SK-N-SH (cell line): ENCODE data around the gene MMS19. TPM values are rescaled to one million over a fixed set of nuclear protein-coding genes. Genes with fewer than 3 reads are reported as not detected.

Source experiments
- CTCF ChIA-PET: fragments of 300-600, 350-600 bp; formaldehyde crosslinking; extraction: SDS; loops from one replicate; lab custom pipeline; 2021; lab: Yijun Ruan, JAX
- POLR2A ChIA-PET: fragments of 350-600 bp; sonication (Branson Sonifier 250); formaldehyde crosslinking; extraction: SDS; loops from one replicate; lab custom pipeline; 2020; ENCODE audit warnings: antibody characterized with exemption, inconsistent platforms; lab: Yijun Ruan, JAX
- DNase-seq: peaks from one replicate; pipeline ENCODE4 v3.0.0; 2012
- H2AFZ ChIP-seq: fragments of 200-600 bp; sonication (generic); 2 replicates; pipeline ENCODE4 v1.8.1; 2016; ENCODE audit warnings: antibody characterized with exemption, mild to moderate bottlenecking, low read depth
- H3F3A ChIP-seq: fragments of 200-600 bp; sonication (generic); replicated peaks from 2 replicates; pipeline ENCODE3; 2016; ENCODE audit warnings: antibody characterized with exemption, mild to moderate bottlenecking; ENCODE audit not compliant: insufficient read depth
- H3K27ac ChIP-seq, 2 experiments: fragments of 200-500 bp in 1 of 2; fragments of 200-600 bp in 1 of 2; sonication (Bioruptor generic) in 1 of 2; sonication (generic), shearing (Covaris generic) in 1 of 2; 2 replicates each; pipeline versions ENCODE4 v1.5.1 to v1.6.1; 2014 to 2016; ENCODE audit warnings: low read depth in 2 of 2, inconsistent platforms in 1 of 2, low read length in 1 of 2, mild to moderate bottlenecking in 1 of 2, mixed read lengths in 1 of 2
- H3K27me3 ChIP-seq: fragments of 200-600 bp; sonication (generic), shearing (Covaris generic); 2 replicates; pipeline ENCODE4 v1.6.1; 2016; ENCODE audit warnings: mixed run types; ENCODE audit not compliant: insufficient read depth
- H3K36me3 ChIP-seq, 2 experiments: fragments of 200-500 bp in 1 of 2; fragments of 200-600 bp in 1 of 2; sonication (Bioruptor generic) in 1 of 2; sonication (generic) in 1 of 2; replicated peaks in 1 of 2; 2 replicates each; pipeline versions ENCODE3 to v1.5.1; 2014 to 2016; ENCODE audit warnings: low read length in 1 of 2, mild to moderate bottlenecking in 1 of 2; ENCODE audit not compliant: insufficient read depth in 2 of 2, control insufficient read depth in 1 of 2
- H3K4me1 ChIP-seq, 2 experiments: fragments of 200-500 bp in 1 of 2; fragments of 200-600 bp in 1 of 2; sonication (Bioruptor generic) in 1 of 2; sonication (generic), shearing (Covaris generic) in 1 of 2; 2 replicates each; pipeline versions ENCODE4 v1.5.1 to v1.6.1; 2014 to 2016; ENCODE audit warnings: low read depth in 1 of 2, low read length in 1 of 2, mixed run types in 1 of 2; ENCODE audit not compliant: insufficient read depth in 2 of 2, control insufficient read depth in 1 of 2
- H3K4me2 ChIP-seq: fragments of 200-600 bp; sonication (generic), shearing (Covaris generic); 2 replicates; pipeline ENCODE4 v1.6.1; 2017; ENCODE audit warnings: mixed run types
- H3K4me3 ChIP-seq, 2 experiments: fragments of 200-500 bp in 1 of 2; fragments of 200-600 bp in 1 of 2; sonication (Bioruptor generic) in 1 of 2; sonication (generic), shearing (Covaris generic) in 1 of 2; 2 replicates each; pipeline versions ENCODE4 v1.5.1 to v1.8.1; 2014 to 2016; ENCODE audit warnings: low read depth in 2 of 2, inconsistent platforms in 1 of 2, low read length in 1 of 2, mild to moderate bottlenecking in 1 of 2, mixed read lengths in 1 of 2, moderate library complexity in 1 of 2
- H3K79me2 ChIP-seq: fragments of 200-600 bp; sonication (generic); 2 replicates; pipeline ENCODE4 v1.8.1; 2017; ENCODE audit warnings: mild to moderate bottlenecking; ENCODE audit not compliant: insufficient read depth
- H3K9ac ChIP-seq: fragments of 200-600 bp; sonication (generic); 2 replicates; pipeline ENCODE4 v1.6.1; 2017; ENCODE audit warnings: mixed run types
- H3K9me2 ChIP-seq: fragments of 200-600 bp; sonication (generic); 2 replicates; pipeline ENCODE4 v1.6.1; 2017; ENCODE audit warnings: mixed run types
- H3K9me3 ChIP-seq: fragments of 200-600 bp; sonication (generic); 2 replicates; pipeline ENCODE4 v1.6.1; 2017; ENCODE audit warnings: mixed run types, mild to moderate bottlenecking, moderate library complexity
- H4K20me1 ChIP-seq: fragments of 200-600 bp; sonication (generic); 2 replicates; pipeline ENCODE4 v1.6.1; 2017; ENCODE audit warnings: mild to moderate bottlenecking, mixed run types; ENCODE audit not compliant: insufficient read depth
- ELF1 ChIP-seq: IDR thresholded peaks from 2 replicates; pipeline ENCODE4 v1.4.0; 2012
- EP300 ChIP-seq, 2 experiments: IDR thresholded peaks; 2 replicates each; pipeline versions ENCODE4 v1.4.0 to v1.6.1; 2012; ENCODE audit warnings: borderline replicate concordance in 1 of 2, low read depth in 1 of 2, low read length in 1 of 2
- MEF2A ChIP-seq: IDR thresholded peaks from 2 replicates; pipeline ENCODE4 v1.4.0; 2012; ENCODE audit warnings: low read depth, borderline replicate concordance
- NRF1 ChIP-seq: IDR thresholded peaks from 2 replicates; pipeline ENCODE4 v1.6.1; 2012; ENCODE audit warnings: low read depth, mild to moderate bottlenecking, low read length
- POLR2AphosphoS5 ChIP-seq: IDR thresholded peaks from 2 replicates; pipeline ENCODE4 v1.6.1; 2012; ENCODE audit warnings: low read depth, low read length
- RAD21 ChIP-seq: IDR thresholded peaks from 2 replicates; pipeline ENCODE4 v1.6.1; 2012; ENCODE audit warnings: mild to moderate bottlenecking, low read length
- RFX5 ChIP-seq: IDR thresholded peaks from 2 replicates; pipeline ENCODE4 v1.6.1; 2012; ENCODE audit warnings: mild to moderate bottlenecking, improper control_type of control experiment, low read length
- SMC3 ChIP-seq: IDR thresholded peaks from 2 replicates; pipeline ENCODE4 v1.6.1; 2012; ENCODE audit warnings: low read depth, low read length, improper control_type of control experiment
- TCF12 ChIP-seq: IDR thresholded peaks from 2 replicates; pipeline ENCODE4 v1.4.0; 2012
- WGBS: methylation state at CpG from one replicate; pipeline ENCODE4 v1.1.6; 2017; ENCODE audit warnings: low lambda C conversion rate; 5-methylcytosine and 5-hydroxymethylcytosine counted together
- polyA plus RNA-seq, 3 experiments: library from polyadenylated mRNA; depleted of rRNA; stranded (reverse); fragments of >200 nt; gene quantifications; 2 replicates each; pipeline ENCODE4 v1.2.3, GENCODE V29; 2012
- TF ChIP-seq, protein P1 (sequence below): IDR thresholded peaks from 2 replicates; pipeline ENCODE4 v1.6.1; 2012; ENCODE audit warnings: mild to moderate bottlenecking, low read depth, low read length, moderate library complexity
- TF ChIP-seq, protein P2 (sequence below): fragments of 150-350 bp; IDR thresholded peaks from 2 replicates; pipeline ENCODE4 v1.6.1; 2017; ENCODE audit warnings: antibody characterized with exemption, low read length, low read depth, borderline replicate concordance
- TF ChIP-seq, protein P3 (sequence below): IDR thresholded peaks from 2 replicates; pipeline ENCODE4; 2012

The MMS19 gene
- polyA plus RNA-seq, 1 of the 3 experiments (the other 2 are of a cell fraction) = 56.9 TPM

GRCh38 chr10:97498076-97498840, at the start of gene MMS19 (continued):
- peak; percentile 53; the same call in 1 of the 2 replicates for TF ChIP-seq RFX5
- TF ChIP-seq POLR2AphosphoS5 = peak; percentile 64; the same call in 1 of the 2 replicates
- TF ChIP-seq, protein P1, sequence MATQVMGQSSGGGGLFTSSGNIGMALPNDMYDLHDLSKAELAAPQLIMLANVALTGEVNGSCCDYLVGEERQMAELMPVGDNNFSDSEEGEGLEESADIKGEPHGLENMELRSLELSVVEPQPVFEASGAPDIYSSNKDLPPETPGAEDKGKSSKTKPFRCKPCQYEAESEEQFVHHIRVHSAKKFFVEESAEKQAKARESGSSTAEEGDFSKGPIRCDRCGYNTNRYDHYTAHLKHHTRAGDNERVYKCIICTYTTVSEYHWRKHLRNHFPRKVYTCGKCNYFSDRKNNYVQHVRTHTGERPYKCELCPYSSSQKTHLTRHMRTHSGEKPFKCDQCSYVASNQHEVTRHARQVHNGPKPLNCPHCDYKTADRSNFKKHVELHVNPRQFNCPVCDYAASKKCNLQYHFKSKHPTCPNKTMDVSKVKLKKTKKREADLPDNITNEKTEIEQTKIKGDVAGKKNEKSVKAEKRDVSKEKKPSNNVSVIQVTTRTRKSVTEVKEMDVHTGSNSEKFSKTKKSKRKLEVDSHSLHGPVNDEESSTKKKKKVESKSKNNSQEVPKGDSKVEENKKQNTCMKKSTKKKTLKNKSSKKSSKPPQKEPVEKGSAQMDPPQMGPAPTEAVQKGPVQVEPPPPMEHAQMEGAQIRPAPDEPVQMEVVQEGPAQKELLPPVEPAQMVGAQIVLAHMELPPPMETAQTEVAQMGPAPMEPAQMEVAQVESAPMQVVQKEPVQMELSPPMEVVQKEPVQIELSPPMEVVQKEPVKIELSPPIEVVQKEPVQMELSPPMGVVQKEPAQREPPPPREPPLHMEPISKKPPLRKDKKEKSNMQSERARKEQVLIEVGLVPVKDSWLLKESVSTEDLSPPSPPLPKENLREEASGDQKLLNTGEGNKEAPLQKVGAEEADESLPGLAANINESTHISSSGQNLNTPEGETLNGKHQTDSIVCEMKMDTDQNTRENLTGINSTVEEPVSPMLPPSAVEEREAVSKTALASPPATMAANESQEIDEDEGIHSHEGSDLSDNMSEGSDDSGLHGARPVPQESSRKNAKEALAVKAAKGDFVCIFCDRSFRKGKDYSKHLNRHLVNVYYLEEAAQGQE = no peak
- TF ChIP-seq NRF1 = peak; percentile 85
- no peak for TF ChIP-seq TCF12
- no peak for TF ChIP-seq SMC3
- TF ChIP-seq RAD21 = no peak
- TF ChIP-seq EP300 (IDR thresholded peaks at IDR 0.05; ENCODE audit: borderline replicate concordance in 1 of 2, low read depth in 1 of 2, low read length in 1 of 2) = no peak
- TF ChIP-seq, protein P2, sequence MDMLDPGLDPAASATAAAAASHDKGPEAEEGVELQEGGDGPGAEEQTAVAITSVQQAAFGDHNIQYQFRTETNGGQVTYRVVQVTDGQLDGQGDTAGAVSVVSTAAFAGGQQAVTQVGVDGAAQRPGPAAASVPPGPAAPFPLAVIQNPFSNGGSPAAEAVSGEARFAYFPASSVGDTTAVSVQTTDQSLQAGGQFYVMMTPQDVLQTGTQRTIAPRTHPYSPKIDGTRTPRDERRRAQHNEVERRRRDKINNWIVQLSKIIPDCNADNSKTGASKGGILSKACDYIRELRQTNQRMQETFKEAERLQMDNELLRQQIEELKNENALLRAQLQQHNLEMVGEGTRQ = peak; percentile 57
- no peak for TF ChIP-seq ELF1
- TF ChIP-seq, protein P3, sequence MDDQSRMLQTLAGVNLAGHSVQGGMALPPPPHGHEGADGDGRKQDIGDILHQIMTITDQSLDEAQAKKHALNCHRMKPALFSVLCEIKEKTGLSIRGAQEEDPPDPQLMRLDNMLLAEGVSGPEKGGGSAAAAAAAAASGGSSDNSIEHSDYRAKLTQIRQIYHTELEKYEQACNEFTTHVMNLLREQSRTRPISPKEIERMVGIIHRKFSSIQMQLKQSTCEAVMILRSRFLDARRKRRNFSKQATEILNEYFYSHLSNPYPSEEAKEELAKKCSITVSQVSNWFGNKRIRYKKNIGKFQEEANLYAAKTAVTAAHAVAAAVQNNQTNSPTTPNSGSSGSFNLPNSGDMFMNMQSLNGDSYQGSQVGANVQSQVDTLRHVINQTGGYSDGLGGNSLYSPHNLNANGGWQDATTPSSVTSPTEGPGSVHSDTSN = no peak; the same call in 1 of the 2 replicates

DNA sequence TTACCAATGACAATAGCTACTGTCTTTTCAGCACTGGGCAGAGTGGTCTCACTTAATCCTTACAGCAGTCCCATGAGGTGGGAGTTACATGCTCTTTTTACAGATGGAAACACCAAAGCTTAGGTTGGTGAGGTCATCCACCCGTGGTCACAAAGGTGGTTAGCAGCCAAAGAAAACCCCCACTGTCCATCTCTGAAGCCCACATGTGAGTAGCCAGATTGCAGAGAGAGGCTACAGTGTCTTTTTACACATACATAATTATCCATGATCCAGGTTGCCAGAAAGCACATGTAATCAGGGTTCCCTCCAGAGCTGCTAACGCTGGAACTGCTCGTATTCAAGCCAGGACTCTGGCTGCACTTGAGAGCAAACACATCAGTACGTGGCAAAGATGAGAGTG, 49.7 kb upstream of the MMS19 start:
- Histone ChIP-seq H3K9ac (no peak overlapping the region), H2AFZ (no peak overlapping the region), H3K27ac (no peak overlapping the region; a peak in 1 of 4 replicates), H3K4me2 (no peak overlapping the region), H3K9me3 (no peaks in the 10 kb centered on the region), H3K27me3 (no peaks in the 10 kb centered on the region), H3K36me3 (no peaks in the 10 kb centered on the region), H3K4me3 (no peak overlapping the region), H3K79me2 (peaks cover 48% of the 10 kb centered on the region), H3K4me1 (peaks cover 27 to 30% of the 10 kb centered on the region in 2 experiments; a peak in 3 of 4 replicates), H3F3A (peaks cover 13% of the 10 kb centered on the region), H3K9me2 (no peaks in the 10 kb centered on the region), H4K20me1 (no peaks in the 10 kb centered on the region)
- WGBS = 90% methylated on average over 3 of the region's 4 CpGs
- TF ChIP-seq TCF12 (0 out of 2 replicates have a peak, but pooled peaks have one; percentile 5), MEF2A (no peak)
- no peak for DNase-seq
- ChIA-PET POLR2A (no interaction called here), CTCF (interaction anchor here (0.5 to 8.4 kb wide), 7 partner anchors 9 to 224 kb away, joined by 3 to 132 read pairs (median 3); no protein-coding TSS in a partner anchor)
